NCI-H2196 treated with DMSO at 0.1 percent for 48 hours (cell line): ENCODE data around the gene TOR1B.
A peak's percentile ranks its signal among the peaks of the same experiment; 100 is the strongest.
"Not testable (repeated sequence)": the region's sequence is repeated elsewhere in the genome, so short reads cannot be mapped to it uniquely, and the experiment has no call there.

Experiments
- DNase-seq: peaks from one replicate; lab custom pipeline; 2025; ENCODE audit not compliant: unreplicated experiment; lab: John Stamatoyannopoulos, UW

The TOR1B gene

DNA sequence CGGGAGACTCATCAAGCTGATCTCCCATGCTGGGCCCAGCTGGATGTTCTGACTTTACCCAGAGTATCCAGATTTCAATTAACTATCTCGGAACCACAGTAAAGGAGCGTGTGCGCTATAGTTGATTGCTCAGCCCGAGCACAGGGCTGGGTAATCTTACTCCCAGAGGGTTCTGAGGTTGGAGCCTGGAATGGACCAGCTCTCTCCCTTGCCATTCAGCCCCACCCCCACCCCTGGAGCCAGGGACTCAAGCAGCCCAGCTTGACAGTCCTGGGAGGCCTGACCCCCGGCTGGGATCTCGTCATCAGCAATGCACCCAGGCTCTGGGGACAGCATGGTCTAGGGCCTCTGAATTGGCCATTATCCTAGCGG lies 26.4 kb upstream of the TOR1B start:
- no peak for DNase-seq

DNA sequence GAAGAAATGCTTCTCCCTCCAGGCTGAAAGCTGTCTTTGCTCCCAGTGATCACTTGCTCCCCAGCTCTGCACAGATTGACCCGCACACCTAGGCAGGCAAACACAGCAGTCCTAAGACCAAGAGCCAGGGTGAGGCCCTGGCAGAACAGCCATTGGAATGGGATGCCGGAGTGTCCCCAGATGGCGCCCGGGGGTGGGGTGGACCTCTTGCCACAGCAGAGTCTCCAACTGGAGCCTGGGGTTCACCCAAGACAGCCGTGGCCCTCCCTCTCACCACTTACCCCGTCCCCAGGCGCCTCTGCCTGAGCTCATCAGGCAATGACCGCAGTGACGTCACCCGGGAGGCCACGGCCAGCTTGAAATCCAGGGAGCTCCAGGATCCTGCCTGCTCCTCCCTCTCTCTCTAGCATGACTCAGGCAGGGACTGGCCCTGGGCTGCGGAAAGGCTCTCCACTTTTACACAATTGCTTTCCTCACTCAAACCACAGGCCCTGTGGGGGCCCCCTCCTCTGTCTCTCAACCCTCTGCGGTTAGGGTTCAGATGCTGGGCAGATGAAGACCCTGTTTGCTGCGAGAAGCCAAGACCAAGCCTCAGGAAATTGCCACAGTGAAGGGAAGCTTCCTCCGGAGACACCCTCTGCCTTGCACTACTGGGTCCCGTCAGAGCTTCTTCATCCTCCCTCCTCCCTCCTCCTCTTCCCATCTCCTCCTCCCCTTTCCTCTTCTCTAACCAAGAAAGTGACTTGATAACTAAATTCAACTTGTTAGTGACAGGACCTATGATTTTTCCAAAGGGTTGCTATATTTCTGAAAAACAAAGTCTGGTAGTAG lies 25.8 kb upstream of the TOR1B start:
- DNase-seq, result no peak

DNA sequence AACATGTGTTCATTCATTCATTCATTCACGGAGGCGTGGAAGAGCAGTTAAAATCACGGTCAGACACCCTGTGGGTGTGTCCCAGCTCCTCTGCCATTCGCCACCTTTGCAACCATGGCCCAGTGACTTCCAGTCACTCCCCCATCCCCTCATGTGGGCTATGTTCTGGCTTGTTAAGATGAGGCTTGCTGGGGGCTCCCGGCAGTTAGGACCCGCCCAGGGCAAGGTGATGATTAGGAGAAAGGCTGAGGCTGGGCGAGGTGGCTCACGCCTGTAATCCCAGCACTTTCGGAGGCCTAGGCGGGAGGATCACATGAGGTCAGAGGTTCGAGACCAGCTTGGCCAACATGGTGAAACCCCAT lies 25.2 kb upstream of the TOR1B start:
- DNase-seq, result no peak

DNA sequence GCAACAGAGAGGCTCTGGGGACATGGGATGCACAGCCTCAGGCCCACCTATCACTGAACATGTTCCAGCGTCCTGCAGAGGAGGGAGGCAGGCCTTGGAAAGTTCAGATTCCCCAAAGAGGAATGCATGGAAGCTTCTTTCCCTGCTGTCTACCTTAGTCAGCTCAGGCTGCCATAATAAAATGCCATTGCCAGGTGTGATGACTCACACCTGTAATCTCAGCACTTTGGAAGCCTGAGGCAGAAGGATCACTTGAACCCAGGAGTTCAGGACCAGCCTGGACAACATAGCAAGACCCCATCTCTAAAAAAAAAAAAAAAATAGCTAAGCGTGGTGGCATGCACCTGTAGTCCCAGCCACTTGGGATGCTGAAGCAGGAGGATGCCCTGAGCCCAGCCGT lies 24.5 kb upstream of the TOR1B start:
- DNase-seq, result no peak

DNA sequence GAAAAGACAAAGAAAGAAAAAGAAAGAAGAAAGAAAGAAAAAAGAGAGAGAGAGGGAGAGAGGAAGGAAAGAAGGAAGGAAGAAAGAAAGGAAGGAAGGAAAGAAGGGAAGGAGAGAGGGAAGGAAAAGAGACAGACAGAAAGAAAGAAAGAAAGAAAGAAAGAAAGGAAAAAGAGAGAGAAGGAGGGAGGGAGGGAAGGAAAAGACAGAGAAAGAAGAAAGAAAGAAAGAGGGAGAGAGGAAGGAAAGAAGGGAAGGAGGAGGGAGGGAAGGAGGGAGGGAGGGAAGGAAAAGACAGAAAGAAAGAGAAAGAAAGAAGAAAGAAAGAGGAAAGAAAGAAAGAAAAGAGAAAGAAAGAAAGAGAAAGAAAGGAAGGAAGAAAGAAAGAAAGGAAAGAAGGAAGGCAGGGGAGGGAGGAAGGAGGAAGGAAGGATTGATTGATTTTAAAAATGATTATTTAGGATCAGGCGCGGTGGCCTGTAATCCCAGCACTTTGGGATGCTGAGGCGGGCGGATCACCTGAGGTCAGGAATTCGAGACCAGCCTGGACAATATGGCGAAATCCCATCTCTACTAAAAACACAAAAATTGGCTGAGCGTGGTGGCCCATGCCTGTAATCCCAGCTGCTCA lies 23.3 kb upstream of the TOR1B start:
- no peak for DNase-seq

DNA sequence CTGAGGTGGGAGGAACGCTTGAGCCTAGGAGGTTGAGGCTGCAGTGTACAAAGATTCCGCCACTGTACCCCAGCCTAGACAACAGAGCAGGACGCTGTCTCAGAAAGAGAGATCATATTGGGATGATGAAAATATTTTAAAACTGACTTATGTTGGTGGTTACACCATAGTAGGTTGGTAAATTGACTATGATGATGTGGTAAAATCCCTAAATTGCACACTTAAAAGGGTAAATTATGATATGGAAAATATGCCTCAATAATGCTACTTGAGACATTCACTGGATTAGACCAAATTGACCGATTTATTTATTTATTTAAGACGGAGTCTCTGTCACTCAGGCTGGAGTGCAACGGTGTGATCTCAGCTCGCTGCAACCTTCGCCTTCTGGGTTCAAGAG lies 21.9 kb upstream of the TOR1B start:
- DNase-seq, result no peak

DNA sequence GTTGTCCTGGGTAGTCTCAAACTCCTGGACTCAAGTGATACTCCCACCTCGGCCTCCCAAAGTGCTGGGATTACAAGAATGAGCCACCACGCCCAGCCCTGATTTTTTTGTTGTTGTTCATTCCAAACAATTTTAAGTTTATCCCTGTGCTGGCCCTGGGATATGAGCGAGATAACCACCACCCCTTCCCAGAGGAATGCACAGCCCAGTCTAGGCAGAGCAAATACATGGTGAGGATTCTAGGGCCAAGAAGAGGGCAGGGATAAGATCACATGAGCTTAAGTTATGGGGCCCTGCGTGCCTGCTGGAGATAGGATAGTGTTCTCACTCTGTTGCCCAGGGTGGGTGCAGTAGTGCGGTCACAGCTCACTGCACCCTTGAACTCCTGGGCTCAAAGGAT lies 21.0 kb upstream of the TOR1B start:
- DNase-seq, result no peak

DNA sequence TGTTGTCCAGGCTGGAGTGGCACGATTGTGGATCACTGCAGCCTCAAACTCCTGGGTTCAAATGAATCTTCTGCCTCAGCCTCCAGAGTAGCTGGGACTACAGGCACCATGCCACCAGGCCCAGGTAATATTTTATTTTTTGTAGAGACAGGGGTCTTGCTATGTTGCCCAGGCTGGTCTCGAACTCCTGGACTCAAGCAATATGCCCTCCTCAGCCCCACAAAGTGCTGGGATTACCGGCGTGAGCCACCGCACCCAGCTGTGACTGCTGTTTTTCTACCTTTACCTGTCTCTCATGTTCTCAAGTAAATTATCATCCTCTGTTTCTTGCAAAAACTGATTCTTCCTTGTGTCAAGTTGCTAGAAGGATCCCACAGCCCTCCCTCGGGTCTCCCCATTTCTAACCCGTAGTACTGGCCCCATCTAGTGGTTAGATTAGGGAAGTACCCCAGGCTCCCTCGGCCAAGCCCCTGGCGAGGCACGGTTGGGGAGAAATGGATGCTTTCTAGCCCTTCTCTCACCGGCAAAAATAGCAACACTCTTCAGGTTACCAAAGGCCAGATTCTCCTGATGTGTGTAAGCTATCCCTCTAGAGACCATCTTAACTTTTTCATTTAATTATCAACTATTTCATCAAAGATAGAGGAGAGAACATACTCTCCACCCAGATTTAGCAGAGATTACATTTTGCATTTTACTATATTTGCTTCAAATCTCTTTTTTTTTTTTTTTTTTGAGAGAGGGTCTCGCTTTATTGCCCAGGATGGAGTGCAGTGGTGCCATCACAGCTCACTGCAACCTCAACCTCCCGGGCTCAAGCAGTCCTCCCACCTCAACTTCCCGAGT lies 19.2 kb upstream of the TOR1B start:
- peak; percentile 56 for DNase-seq

DNA sequence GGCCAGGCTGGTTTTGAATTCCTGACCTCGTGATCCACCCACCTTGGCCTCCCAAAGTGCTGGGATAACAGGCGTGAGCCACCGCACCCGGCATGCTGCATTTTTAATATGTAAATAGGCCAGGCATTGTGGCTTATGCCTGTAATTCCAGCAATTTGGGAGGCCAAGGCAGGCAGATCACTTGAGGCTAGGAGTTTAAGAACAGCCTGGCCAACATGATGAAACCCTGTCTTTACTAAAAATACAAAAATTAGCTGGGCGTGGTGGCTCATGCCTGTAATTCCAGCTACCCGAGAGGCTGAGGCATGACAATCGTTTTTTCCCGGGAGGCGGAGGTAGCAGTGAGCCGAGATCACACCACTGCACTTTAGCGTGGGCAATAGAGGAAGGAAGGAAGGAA lies 18.0 kb upstream of the TOR1B start:
- not testable (repeated sequence) for DNase-seq

DNA sequence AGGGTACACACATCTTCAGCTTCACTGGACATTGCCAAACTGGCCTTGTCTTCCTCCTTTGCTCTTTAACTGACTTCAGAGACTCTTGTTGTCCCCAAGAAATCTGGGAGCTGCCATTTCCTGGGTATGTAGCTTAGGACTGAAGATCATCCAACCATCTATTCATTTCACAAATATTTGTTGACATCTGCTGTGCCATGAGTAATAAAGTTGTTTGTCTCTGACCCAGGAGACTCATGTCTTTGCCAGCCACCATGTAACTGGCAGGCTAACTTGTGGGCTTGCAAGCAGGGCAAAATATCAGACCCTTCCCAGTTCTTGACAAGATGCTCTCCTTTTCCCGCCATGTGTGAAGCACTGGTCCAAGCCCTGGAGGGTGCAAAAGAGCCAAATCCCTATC lies 17.1 kb upstream of the TOR1B start:
- DNase-seq, result no peak

DNA sequence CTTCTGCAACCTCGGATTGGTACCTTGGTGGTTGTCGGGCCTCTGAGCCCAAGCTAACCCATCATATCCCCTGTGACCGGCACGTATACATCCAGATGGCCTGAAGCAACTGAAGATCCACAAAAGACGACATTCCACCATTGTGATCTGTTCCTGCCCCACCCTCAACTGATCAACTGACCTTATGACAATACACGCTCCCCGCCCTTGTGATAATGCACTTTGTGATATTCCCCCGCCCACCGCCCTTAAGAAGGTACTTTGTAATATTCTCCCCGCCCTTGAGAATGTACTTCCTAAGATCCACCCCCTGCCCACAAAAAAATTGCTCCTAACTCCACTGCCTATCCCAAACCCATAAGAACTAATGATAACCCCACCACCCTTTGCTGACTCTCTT lies 16.5 kb upstream of the TOR1B start:
- DNase-seq, result no peak

DNA sequence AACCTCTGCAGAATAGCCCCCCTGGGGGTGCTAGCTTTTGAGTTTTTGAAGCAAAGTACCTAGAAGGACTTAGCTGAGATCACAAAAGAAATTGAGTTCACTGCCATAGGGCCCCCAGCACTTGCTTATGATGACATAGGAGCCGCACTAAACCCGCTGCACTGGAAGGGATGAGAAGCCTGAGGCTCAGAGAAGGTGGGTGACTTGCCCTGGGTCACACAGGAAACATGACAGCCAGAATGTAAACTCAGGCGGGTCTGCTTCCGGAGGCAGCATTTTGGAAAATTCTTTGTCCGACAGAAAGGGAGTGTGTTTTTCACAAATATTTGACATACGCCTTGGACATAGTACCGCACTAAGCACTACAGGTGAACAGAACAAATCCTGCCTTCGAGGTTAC lies 8.4 kb upstream of the TOR1B start:
- no peak for DNase-seq

DNA sequence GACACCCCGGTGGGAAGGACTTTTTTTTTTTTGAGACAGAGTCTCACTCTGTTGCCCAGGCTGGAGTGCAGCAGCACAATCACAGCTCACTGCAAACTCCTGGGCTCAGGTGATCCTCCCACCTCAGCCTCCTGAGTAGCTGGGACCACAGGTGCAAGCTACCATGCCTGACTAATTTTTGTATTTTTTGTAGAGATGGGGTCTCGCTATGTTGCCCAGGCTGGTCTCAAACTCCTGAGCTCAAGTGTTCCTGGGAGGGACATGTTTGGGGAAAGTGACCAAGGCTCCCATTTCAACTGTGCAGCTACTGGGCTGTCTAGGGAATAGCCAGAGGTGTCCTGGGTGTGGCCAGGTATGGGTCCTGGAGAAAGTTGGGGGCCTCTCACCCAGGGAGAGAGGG lies 7.0 kb upstream of the TOR1B start:
- DNase-seq, result not testable (repeated sequence)

DNA sequence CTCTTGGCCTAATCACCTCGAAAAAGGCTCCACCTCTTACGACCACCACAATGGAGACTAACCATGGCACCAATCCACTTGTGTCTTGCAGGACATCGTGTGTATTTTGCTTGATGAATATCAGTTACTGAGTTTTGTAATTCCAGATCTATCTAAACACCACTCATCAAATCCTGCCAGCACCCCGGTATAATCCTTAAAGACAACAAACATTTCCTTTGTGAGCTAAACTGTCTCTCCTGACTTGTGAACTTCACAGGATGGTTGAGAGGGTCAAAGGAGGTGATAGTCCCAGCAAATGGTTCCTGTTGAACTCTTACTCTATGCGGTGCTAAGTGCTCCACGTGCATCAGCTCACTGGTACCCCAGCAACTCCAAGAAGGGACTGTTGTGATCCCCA lies 4.0 kb upstream of the TOR1B start:
- DNase-seq, result no peak

DNA sequence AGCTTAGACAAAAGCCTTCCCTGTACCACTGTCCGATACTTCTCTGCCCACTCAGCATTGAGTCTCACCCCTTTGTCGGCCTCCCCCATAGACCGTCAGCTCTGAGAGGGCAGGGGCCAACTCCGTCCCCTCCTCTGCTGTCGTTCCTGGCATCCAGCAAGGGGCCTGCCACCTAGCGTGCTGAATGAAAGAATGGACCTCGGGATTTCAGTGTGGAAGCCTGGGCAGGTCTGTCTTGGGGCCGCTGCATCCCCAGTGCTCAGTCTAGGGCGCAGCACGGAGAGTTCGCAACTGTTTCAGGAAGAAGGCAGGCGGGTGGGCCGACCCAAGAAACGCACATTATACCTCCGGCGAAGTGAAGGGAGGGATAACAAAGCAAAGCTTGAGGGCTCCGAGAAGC lies 1.5 kb upstream of the TOR1B start:
- no peak for DNase-seq

DNA sequence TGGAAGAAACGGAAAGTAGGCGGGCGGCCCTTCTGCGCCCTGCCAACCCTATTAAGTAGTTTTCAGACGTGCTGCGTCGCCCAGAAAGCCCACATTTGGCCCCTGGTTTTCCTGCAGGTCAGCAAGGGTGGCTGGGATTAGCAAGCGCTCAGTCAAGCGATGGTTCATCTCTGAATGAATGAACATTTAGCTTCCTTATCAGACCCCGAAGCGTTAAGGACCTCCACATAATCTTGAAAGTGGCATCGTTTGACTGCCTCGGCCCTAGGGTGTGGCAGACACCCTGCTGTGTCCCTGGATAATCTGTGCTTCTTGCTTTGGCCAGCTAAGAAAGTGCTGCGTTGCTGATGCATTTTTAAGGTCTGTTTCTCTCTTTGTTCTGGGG lies 684 bp downstream of the TOR1B start:
- DNase-seq, result no peak

DNA sequence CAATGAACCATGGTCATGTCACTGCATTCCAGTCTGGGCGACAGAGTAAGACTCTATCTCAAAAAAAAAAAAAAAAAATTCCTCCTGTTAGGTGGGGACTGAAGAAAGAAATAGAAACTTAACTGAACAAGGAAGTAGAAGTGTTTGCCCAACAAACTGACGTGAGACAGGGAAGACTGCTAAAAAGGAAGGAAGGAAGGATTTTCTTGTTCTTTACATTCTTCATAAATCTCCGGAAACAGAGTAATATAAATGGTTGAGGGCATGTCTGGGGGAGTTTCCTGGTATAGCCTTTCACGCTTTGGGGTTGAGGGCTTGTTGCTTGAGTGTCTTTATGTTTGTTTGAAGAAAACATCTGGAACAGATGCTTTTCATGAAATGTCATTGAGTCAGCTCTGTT lies 3.1 kb downstream of the TOR1B start:
- no peak for DNase-seq

DNA sequence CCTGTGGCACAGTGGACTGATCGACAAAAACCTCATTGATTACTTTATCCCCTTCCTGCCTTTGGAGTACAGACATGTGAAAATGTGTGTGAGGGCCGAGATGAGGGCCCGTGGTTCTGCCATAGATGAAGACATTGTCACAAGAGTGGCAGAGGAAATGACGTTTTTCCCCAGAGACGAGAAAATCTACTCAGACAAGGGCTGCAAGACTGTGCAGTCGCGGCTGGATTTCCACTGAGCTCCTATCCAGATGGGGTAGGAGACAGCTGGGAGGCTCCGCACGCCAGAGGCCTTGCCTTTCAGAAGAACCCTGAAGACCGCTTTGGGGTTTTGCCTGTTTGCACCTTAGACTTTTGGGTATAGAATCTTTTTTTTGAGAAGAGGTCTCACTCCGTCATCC lies 6.4 kb downstream of the TOR1B start:
- no peak for DNase-seq

DNA sequence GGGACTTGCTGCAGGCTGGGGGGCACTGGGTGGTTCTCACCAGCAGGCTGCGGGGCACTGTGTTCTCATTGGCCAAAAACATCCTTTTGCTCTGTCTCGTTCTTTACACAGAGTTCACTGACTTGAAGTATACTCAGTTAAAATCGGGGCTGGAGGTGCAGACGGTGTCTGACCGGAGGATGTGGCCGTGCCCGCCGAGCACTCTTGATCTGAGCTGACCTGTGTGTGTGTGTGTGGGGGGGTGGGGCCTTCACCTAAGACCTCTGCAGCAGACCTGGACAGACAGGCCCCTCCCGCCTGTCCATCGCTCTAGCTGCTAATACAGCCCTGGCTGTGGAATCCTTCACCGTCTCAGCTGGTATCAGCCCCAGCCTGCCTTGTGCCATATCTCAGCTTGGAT lies 7.1 kb downstream of the TOR1B start:
- DNase-seq, result no peak

DNA sequence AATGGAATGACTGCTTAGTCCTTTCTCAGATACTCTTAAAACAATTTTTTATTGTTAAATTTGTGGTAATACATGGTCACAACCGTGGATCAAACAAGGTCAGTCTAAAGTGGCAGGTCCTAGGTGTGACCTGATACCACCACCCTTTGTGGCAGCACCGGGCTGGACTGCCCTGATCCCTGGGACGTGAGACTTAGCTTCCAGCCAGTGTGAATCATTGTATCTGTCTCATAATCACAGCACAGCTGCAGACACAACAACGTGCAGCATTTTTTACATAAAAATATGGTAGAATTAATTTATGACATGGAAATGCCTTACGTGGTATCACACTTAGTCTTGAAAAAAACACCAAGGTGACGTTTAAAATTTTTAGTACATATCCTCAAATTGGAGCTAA lies 7.8 kb downstream of the TOR1B start:
- DNase-seq, result no peak

DNA sequence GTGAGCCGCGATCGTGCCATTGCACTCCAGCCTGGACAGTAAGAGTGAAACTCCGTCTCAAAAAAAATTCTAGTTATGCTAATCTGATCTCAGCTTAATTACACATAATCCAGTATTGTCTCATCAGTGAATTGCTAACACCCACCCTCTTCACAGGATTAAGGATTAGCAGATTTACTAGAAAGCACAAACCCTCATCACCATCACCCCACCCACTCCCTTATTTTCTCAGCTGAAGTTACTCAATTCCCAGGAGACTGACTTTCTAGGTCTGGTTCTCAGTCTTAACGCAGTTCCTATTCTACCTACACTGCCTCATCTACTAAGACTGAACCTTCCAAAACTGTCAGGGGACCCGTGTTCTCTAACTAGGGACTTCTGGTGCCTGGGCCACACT lies 9.0 kb downstream of the TOR1B start:
- DNase-seq, result no peak

DNA sequence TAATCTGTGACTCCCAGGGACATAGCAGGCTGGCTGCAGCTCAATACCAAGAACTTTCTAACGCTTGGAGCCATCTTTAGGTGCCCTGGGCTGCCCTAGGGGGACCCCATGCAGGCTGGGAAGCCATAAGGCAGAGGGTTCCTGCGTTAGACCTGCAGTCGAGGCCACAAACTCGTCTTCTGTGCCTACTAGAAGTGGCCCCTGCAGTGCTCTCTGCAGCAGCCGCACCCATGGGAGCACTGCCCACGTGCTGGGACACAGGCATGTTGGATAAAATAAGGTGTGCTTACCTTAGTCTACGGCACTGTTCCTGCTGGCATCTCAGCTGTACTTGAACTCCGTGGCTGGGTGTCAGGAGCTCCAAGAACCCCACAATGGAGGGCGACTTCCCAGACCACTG lies 9.4 kb downstream of the TOR1B start:
- no peak for DNase-seq
